GM04504 (cell line): ENCODE results near the gene KRT13.

Experiments used
- DNase-seq: peaks from one replicate; pipeline ENCODE4 v3.0.0-alpha.2; 2012; ENCODE audit warnings: low read depth

Gene KRT13

DNA sequence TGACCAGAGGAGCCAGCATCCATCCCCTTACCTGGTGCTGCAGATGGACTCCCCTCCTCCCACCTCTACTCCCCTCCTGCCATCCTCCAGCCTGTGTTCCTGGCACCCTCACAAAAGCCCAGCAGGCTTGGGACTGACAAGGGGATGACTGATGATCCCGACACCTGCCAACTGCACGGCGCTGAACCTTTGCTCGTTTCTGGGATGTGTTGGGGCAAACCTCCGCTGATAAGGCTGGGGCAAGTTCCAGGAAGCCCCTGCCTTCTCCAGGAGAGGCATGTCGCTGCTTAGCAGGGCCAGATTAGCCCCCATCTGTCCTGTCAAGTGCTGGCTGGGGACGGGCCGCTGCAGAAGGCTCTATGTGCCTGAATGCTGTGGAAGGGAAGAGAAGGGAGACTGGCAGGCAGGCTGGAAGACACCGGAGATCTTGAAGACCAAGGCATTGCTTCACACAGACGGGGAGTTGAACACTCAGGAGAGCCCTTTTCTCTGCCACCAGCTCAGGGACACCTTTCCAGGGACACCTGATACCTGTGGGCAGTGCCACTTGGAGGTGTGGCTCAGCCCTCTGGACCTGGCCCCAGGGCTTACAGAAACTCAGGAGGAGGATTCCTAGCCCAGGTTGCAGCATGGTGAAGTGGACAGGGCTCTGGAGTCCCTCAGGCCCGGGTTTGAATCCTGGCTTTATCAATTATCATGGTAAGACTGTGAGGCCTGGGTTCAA, 14.3 kb upstream of the KRT13 start:
- no peak for DNase-seq

DNA sequence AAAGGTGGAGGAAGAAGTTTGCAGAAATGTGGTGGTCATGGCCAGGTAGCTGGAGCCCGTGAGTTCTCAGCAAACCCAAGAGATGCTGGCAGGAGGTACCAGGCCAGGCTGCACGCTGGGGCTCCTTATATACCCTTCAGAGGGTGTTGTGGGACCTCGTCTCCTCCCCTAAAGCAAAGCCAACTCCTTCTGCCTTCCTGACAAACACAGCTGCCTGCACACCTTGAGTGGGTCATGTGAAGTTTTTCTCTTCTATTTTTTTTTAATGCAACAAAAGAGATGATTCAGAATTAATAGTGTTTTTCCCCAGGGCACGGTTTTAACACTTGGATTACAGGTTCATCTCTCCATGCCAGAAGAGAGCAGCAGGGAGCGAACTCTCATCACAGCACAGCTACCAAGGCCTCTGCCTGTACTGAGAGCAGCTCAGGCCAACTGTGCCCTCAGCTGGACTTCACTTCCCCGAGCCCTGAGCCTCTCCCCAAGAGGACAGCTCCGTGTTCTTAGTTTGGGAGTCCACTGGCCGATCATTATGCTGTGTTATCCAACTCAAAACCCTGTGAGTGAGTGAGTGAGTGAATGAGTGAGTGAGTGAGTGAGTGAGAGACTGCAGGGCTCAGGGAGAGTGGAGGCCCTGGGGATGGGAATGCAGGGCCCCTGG, 13.5 kb upstream of the KRT13 start, which contains the start of gene KRT15:
TSS of gene KRT15 (minus strand) at position 102 of the 661 bp plus-strand sequence. CDS start at position 39, 63 bp downstream.
- DNase-seq = no peak

DNA sequence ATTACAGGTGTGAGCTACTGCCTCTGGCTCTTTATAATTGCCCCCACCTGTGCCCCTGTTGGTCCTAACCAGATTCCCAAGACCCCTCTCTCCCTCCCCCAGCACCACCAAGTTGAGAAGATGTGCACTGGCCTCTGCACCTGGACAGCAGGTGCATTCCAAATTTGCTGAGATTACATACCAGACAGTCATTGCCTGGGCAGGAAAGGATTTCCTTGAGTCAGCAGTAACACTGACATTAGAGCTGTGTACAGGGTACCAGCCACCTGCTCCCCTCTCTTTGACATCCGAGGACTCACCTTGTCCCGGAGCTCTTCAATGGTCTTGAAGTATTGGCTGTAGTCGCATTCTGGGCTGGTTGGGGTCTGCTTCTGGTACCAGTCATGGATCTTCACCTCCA, 12.6 kb upstream of the KRT13 start:
- no peak for DNase-seq

DNA sequence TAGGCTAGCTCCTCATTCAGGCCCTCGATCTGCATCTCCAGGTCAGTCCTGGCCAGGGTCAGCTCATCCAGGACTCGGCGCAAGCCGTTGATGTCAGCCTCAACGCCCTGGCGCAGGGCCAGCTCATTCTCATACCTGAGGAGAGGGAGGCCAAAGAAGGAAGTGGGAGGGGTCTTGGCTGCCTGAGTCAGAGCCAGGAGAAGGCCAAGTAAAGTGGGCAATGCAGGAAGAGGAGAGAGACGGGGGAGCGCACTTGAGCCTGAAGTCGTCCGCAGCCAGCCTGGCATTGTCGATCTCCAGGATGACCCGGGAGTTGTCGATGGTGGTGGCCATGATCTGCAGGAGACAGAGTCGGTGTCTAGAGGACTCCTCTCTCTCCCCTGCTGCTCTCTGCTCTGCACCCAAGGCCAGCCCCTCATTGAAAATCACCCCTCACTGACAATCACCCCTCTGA, 11.4 kb upstream of the KRT13 start:
- no peak for DNase-seq

DNA sequence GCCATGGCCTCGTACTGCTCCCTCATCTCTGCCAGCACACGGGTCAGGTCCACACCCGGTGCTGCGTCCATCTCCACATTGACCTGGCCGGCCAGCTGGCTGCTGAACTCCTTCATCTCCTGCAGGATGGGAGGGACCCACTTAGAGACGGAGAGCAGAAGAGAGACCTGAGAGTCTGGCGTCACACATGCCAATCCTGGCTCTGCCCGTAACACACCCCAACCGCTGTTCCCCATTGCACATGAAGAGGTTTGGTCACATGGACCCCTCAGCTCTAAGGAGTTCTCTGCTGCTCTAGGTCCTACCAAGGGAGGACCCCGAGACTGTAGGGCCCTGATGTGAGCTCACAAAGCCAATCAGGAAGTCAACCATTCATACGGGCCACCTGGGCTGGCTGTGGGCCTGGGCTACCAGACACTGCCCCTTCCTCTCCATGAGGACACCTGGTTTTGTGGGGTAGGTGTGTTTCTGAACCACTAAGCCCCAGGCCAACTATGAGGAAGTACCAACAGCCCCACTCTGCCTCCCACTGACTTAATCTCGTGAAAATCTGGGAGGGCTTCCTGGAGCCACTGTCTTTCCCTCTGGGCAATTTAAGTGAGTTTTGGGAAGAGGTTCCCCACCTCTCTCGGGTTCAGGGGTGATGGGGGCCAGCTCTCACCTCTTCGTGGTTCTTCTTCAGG, 10.9 kb upstream of the KRT13 start:
- DNase-seq = no peak

DNA sequence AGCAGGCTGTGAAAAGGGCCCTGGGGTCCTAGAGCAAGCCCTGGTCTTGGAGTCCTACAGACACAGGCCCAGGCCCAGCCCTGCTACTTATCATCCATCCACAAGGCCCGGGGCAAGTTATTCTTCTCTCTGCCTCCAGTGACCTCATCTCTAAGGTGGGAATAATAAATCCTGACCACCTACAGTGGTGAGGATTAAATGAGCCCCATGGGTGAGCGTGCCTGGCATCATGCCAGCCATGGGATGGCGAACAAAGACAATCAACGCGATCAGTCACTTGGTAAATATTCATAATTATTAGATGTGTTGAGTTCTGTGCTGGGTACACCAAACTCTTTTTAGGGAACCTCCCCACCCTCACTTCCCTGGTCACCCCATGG, 7.7 kb upstream of the KRT13 start:
- DNase-seq = no peak

DNA sequence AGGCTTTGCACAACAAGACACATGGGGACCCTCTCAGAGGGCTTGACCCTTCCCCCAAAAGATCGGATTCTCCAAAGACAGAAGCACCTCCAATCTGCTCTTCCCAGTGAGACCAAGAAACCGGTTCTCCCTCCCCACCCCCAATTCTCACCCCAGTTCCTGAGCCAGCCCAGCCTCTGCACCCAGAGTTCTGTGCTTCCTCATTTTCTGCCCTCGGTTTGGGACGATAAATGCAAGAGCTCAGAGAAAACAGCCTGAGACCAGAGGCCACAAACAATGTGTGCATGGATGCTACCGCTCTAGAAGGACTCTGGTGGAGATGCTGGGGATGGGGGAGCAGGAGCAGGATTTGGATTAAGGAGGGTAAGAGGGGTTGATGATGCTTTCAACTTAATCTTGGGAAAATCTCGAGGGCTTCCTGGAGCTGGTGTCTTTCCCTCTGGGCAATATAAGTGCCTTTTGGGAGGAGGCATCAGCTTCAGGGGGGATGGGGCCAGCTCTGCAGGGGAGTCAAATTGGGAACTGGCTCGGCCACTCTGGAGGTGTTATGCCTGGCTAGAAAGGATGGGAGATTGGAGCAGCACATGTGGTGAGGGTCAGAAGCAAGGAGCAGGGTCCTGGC, 7.2 kb upstream of the KRT13 start:
- DNase-seq = no peak

DNA sequence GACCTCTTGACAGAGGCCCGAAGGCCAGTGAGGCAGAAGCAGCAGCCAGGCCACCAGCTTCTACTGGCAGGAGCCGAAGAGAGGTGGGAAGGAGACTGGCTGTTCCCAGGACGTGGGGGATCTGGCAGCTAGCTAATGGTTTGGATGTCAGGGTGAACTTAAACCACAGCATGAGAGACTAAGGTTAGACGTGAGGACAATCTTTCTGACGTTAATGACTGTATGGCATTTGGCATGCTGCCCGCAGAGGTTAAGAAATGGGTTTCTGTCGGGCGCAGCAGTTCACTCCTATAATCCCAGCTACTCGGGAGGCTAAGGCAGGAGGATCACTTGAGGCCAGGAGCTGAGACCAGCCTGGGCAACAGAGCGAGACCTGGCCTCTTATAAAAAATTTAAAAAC, 6.3 kb upstream of the KRT13 start:
- no peak for DNase-seq

DNA sequence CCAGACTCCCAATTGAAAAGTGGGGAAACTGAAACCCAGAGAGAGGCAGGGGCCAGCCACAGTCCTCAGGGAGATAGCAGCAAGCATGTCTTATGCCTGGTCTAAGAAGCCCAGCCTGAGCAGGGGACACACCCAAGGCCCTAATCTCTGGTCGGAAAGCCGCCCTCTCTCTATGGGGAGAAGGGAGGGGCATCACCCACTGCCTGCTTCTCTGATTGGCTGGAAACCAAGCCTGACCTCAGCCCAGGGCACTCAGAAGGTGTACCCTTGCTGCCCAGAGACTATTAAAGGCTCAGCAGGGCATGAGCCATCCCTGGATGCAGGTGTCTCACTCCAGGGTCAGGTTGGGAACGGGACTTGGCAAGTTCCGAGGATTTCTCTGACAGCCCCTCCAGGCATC, 5.7 kb upstream of the KRT13 start:
- DNase-seq = no peak

DNA sequence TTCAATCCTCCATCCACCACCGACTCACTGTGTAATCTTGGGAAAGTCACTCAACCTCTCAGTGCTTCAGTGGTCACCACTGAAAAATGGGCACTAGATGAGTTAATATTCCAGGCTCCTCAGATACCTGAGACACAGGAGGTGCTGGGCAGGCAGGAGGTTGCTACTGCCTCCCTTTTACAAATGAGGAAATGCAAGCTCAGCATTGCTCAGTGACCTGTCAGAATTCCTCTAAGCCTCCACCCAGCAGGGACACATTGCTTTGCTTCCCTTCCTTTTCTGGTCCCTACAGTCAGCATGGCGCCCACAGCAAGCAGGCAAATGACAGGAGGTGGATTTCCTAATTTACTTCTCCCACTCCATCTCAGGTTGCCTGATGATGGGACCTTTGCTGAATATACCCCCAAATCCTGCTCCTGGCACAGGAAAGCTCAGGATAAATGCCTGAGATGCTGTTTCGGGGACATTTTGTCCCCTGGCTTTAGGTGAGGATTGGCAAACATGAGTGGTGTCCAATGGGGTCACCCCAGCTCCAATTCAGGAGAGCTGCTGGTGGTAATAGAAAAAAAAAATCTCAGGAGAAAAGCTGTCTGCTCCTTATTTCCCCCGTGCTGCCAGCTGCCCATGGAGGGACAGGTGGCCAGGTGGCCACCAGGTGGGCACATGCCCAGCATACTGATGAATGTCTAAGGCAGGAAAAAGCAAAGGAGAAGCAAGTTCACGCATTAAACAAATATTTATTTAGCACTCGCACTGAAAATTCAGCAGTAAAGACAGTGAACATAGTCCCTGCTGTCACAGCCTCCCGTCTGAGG, 5.0 kb upstream of the KRT13 start:
- no peak for DNase-seq

DNA sequence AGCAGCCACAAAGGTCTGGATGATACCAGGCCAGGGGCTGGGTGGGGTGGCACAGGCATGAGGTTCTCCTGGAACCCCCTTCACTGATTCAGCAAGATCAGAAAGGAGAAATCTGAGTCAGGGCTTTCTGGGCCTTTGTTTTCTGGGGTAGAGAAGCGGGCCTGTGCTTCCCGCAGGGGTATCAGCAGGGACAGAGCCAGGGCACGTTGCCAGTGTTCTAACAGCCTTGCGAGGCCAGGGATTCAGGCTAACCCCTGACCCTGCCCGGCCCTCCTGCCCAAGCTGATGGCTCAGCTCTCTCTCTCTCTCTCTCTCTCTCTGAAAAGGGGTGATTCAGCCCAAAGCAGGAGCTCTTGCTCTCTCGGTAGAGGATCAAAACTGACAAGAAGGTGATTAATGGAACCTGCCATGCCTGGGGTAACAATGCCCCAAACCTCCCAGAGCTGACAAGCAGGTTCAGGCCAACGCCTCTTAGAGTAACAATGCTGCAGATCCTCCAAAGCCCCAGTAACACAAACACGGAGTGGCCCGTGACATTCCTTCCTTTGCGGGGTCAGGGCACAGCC, 2.0 kb upstream of the KRT13 start:
- no peak for DNase-seq

DNA sequence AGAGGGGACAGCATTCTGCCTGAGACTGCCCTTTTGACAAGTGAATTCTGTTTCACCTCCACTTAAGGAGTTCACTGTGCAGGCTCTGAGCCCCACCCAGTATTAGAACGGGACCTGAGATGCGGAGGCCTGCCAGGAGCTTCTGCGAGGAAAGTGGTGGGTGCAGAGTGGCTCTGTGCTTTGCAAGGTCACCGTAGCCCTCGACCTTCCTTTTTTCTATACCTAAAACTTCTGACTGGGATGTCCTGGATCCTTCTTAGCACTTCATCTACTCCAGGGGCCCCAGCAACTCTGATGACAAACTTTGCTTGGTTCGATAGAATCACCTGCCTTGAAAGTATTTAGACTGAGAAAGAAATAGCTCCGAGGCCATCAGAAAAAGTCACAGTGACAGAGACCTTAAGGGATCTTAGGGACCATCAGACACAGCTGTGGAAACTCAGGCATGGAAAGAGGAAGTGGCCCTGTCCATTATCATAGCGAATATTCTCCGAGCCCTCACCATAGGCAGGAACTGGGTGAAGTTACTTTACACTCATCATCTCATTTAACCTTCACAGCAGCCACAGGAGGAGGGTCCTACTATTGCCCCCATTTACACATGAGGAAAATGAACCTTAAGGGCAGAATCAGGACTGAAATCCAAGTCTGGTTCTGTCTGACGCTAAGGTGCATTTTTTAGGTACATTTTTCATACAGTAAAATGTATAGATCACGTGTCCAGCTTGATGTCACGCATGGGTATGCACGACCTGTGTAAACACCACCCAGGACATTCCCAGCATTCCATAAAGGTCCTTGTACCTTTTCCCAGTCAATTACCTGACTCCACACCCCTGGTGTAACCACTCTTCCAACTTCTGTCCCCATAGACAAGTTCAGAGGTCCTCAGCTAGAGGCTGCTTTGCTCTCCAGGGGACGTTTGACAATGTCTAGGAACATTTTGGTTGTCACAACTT, 676 bp upstream of the KRT13 start:
- DNase-seq = no peak

DNA sequence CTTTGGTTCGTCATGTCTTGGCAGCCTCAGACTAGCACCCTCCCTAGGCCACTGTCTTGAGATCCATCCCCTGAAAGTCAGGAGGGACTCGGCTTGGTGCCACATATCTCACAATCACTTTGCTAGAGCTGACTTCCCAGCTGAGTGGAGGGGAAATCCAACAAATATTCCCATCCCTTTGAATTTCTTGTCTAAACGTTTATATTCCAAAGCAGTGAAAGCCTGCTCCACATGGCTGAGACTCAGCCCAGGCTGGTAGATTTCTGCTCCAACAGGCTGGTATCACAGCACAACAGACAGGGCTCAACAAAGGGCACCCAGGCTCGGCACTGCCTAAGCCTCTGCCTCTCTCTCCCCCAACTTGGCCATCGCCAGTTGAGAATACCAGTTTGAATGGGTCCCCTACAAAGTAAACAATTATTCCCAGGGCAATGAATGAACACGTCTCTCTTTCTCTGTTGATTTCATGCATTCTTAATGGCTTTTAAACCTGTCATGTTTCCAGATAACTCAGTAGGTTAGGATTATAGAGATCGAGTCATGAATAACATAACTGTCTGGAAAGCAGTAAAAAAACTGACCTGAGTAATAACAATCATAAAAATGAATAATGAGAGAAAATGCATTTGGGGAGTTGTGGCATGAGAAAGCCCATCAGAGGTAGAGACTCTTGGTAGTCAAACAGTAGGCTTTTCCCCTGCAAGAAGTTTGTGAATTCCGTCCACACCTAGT, 1.0 kb downstream of the KRT13 start:
- DNase-seq = peak; percentile 48

DNA sequence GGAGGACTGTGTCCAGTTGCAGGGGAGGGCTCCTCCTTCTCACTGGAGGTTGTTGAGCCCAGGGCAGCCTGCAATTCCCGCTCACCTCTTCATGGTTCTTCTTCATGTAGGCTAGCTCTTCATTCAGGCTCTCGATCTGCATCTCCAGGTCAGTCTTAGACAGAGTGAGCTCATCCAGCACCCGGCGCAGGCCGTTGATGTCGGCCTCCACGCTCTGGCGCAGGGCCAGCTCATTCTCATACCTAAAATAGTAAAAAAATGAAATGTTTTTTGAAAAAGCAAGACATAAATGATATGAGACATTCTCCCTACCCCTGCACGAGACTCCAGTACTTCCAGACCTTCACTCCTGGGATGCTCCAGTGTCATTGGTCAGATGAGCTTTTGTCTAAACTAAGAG, 2.2 kb downstream of the KRT13 start:
- no peak for DNase-seq

DNA sequence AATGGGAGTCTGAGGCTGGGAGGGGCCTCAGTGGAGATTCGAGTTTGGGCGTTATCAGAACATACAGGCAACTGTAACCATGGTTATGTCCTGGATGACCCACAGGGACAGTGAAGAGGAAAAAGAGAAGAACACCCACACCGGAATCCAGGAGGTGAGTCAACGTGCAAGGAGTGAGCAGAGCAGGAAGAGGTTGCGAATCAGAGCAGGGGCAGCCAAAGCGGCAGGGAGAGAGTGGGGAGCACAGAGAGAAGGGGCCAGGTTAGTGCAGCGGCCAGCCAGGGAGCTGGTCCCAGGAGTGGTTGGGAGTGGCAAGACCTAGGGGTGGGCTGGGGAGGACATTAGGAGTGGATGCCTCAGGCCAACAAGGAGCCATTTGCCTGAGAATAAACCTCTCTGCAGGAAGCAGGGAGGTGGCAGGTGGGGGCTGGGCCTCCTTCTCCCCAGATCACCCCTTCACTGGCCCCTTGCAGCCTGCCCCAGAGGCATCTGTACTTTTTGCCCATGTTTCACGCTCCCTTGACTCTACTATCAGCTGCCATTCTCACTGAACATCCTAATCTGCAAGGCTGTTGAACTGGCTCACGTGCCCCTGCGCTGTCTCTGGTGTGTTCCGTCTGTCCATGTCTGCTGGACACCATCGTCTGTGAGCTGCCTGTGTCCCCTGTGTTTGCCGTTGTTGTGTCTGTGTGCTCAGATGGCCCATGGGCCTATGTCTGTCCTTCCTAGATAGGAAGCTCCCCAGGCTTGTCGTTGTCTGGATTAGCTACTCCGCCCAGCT, 5.1 kb downstream of the KRT13 start:
- peak; percentile 26 for DNase-seq

DNA sequence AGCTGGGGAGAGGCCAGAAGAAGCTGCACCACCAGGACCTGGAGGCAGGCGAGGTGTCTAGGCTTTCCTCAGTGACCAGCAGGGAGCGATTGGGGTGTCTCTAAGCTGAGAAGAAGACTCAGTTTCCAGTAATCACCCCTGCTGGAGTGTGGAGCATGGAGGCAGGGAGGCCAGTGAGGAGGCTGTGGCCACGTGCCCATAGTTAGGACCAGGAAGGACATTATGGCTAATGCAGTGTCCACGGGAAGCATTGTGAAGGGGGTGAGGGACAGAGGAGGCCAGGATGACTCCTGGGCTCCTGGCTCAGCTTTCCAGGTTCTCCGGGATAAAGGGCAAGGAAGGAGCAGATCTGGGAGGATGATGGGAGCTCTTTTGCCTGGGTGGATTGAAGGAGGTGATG, 5.7 kb downstream of the KRT13 start:
- DNase-seq = no peak

DNA sequence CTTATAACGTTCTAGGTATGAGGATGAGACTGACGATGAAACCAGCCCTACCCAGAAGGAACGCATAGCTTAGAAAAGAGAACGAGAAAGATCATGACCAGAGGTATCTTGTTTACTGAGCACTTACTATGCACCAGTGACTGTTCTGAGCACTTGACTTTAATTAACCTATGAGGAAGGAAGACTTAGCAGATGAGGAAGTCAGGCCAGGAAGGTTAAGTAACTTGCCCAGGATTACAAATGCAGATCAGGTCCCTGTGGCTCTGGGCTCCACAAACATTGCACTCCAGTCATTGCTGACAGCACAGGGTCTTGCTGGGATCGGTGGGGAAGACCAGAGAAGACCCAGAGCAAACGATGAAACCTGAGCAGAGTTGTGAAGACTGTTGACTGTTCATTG, 7.1 kb downstream of the KRT13 start:
- no peak for DNase-seq

DNA sequence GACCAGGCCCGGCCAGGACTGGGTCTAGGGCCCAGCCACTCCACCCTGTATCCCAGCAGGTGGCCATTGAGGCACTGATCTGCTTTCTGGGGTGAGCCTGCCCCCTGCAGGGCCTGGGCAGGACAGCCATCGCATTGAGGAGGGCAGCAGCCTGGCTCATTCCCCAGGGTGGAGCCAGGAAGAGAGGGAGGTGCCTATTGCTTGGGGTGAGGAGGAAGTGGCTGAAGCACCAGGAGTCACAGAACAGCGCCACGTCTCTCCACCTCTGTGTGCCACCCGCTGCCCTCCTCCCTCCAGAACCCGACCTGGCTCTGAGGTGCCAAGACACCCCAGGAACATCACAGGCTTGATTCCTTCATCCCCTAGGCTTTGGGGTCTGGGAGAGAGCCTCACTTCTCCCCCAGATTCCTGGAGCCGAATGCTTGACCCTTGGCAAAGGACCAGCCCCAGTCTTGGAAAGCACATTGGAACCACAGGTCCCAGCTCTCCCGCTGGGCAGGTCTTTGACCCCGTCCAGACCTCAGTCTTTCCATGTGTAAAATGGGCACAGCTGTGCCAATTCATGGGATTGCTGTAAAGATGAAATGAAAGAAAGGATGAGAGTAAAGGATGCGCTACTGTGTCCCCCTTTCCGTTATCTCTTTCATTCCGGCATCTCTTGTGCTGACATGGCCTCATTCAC, 8.5 kb downstream of the KRT13 start:
- peak; percentile 82 for DNase-seq
